GM21723 (cell line): ENCODE measurements around the gene SLC10A4.

ENCODE experiments used
- ATAC-seq: cut with Tn5 transposase; IDR thresholded peaks from one replicate; pipeline ENCODE4 v1.9.1; 2021; ENCODE audit warnings: mild to moderate bottlenecking, moderate library complexity; ENCODE audit not compliant: unreplicated experiment

The SLC10A4 gene

GRCh38 chr4:48484494-48485168 lies 1.5 kb downstream of the SLC10A4 start:
- ATAC-seq = no peak

- ATAC-seq = no peak
These were observed 6.5 kb downstream of the SLC10A4 start for GRCh38 chr4:48489683-48490011.

DNA sequence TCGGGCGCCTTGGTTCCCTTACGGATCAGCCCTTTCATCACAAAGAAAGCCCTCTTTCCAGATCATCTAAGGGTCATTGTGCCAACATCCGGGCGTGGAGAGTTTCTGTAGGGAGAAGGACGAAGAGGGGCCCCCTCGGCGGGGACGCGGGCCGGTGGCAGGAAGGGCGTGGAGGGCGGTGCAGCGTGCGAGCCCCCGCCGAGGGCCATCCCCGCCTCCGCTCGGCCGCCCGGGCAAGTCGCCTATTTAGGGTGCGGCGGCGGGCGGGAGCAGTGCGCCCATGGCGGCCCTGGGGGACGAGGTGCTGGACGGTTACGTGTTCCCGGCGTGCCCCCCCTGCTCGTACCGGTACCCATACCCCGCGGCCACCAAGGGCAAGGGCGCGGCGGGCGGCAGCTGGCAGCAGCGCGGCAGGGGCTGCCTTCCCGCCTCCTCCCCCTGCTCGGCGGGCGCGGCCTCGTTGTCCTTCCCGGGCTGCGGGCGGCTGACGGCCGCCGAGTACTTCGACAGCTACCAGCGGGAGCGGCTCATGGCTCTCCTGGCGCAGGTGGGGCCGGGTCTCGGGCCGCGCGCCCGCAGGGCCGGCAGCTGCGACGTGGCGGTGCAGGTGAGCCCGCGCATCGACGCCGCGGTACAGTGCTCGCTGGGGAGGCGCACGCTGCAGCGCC lies 7.0 kb downstream of the SLC10A4 start, which contains the start of gene ZAR1:
ZAR1 (plus strand) TSS at position 241 of the 668 bp plus-strand sequence; CDS start at position 281, 40 bp downstream.
- no peak for ATAC-seq

DNA sequence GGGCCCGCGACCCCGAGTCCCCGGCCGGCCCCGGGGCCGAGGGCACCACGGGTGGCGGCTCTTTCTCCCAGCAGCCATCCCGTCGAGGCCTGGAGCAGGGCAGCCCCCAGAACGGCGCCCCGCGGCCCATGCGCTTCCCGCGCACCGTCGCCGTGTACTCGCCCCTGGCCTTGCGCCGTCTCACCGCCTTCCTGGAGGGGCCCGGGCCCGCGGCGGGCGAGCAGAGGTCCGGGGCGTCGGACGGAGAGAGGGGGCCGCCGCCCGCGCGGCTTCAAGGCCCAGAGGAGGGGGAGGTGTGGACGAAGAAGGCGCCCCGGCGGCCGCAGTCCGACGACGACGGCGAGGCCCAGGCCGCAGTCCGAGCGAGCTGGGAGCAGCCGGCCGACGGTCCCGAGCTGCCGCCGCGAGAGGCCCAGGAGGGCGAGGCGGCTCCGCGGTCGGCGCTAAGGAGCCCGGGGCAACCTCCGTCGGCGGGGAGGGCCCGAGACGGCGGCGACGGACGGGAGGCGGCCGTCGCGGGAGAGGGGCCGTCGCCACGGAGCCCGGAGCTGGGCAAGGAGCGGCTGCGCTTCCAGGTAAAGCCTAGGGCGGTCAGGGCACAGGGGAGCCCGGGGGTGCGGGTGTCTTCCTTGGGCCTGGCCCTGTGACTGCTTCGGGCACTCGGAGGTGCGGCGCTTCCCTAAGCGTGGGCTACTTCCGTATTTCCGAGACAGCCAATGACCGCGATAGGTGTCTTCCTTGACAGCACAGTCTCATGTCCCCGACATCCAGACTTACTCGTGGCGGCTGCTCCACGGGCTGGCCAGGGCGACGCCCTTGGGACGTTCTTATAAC lies 7.8 kb downstream of the SLC10A4 start:
- ATAC-seq = no peak

GRCh38 chr4:48491514-48492176 lies 8.5 kb downstream of the SLC10A4 start:
- no peak for ATAC-seq

GRCh38 chr4:48493452-48494100 lies 10.4 kb downstream of the SLC10A4 start:
- no peak for ATAC-seq

DNA sequence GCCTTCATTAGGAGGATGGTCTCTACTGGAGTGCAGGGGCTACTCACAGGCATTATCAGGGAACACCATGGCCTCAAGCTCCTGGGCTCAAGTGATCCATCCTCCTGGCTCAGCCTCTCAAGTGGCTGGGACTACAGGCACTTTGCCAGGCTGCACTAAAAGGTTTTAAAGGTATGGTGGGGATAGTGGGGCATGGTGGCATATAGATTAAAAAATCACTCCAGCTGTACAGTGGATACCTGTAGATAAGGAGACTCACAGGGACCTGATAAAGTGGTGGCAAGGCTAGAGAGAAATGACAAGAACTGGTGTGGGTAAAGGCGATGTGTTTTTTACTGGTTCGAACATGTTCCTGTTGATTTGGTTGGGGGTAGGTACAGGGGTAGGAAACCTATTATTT lies 12.8 kb downstream of the SLC10A4 start:
- ATAC-seq = no peak

DNA sequence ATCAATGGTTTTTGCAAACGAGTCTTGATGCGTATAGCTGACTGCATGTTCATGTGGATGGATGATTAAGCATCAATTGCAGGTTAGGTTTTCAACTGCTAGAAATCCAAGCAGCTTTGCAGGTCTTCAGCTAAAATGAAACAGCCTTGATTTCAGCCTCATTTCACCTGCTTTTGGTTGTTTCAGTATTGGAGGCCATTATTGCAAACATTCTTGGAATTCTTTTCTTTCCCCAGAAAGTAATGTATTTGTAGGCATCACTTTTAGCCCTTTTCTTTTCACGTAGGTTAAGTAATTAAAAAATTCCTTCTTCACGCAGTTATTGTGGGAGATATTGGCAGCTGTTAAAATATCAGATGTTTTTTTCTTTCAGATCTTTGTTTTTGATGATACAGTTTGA lies 15.8 kb downstream of the SLC10A4 start:
- ATAC-seq = no peak

DNA sequence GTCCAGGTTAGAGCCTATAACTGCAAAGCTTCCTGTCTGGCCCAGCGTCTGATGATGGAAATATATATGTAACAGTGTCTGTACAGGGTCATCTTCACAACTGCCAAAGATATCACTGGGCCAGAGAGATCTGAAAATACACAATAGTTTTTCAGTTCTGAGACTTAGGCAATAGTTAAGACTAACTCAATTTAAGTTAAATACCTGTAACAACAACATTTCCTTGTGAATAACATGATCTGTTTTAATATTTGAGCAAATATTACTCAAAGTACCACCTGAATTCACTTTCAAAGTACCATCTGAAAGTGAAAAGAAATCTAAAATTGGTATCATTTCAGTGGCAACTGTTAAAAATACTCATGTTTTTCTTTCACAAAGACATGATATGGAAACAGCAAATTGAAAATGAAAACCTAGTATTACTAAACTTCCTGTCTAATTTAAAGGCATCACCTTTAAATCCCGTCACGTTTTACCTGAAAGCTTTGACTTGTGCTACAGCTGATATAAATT lies 16.5 kb downstream of the SLC10A4 start:
- ATAC-seq = peak; percentile 88

DNA sequence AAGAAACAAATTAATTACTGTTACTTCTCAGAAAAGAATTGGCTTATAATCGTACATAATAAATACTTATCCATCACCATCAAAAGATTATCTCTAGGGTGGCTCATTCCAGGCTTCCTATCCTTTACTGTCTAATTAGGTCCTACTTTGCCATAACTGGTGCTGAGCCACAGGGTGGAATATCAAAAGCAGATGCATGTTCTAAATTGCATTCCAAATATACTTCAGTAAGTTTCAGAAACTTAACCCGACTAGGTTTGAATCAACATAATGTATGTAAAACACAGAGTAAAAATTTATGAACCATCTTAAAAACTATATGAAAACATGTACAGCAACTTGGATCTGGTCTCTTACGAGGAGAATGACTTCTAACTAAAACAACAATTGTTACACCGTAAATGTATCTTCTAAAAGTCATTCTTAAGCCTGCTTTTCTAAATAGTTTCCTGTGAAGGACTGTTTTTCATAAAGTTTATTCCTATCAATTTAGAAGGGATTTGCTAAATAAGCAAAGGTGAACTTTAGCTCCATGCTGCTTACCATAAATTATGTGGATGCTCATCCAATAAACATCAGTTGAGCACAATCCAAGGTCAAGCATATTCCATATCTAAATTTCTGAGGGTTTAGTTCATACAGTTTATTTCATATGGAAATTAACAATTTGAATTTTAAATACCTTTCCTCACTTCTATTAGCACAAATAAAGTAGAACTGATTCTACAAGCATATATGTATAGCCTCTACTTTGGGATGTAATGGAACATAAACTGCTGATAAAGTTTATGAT lies 20.3 kb downstream of the SLC10A4 start:
- no peak for ATAC-seq

- ATAC-seq = no peak
These were observed 20.8 kb downstream of the SLC10A4 start for GRCh38 chr4:48504026-48504330.

- ATAC-seq = no peak
These were observed 21.2 kb downstream of the SLC10A4 start for GRCh38 chr4:48504352-48504751.

DNA sequence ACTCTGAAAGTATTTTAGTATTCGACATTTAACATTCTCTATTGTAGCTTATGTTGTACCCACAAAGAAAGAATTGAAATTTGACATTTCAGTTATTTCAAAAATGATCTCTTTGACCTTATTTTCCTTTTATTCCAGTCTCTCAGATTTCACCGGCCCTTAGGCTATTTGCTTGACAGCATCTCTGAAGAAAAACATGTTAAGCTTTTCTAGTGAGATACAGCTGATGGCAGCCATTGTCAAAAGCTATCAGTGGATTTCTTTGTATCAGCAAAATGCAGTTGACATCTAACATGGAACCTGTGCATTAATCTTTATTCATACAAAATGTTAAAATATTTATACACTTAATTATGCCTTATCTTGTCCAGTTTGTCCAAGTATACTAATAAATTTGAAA lies 23.6 kb downstream of the SLC10A4 start:
- no peak for ATAC-seq

GRCh38 chr4:48509543-48509942 lies 26.4 kb downstream of the SLC10A4 start:
- ATAC-seq = no peak

DNA sequence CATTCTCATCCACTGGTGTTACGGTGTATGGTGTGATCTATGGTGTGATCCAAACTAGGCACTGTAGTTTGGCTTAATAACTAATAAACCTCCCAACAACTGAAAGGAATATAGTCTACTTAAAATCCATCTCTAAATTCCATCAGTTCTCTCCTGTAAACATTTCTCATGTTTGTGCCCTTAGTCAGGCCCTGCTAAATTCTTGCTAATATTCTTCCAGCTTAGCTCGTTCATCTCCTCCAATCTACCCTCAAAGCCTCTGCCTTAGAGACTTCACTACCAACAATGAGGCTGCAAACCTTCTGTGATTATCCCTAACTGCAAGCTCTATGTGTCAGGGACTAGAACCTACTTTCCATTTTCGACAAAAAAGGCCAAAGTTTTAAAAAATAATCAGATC lies 35.0 kb downstream of the SLC10A4 start:
- ATAC-seq = no peak

DNA sequence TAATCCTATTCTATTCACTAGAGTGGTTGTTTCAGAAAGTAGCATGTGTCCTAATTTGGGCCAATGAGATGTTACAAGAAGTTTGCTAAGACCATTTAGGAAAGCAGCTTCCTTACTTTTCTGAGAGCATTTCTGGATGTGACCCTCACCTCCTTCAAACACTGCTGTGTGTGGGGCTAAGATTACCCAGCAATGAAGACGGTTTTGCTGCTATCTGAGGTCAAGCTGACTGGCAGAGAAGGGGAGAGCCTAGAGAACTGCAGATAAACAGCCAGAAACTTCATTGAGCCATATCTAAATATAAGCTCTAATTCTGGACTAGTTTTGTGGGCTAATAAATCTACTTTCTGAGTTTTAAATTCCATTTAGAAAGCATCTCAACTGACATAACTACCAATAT lies 43.3 kb downstream of the SLC10A4 start:
- ATAC-seq = no peak

DNA sequence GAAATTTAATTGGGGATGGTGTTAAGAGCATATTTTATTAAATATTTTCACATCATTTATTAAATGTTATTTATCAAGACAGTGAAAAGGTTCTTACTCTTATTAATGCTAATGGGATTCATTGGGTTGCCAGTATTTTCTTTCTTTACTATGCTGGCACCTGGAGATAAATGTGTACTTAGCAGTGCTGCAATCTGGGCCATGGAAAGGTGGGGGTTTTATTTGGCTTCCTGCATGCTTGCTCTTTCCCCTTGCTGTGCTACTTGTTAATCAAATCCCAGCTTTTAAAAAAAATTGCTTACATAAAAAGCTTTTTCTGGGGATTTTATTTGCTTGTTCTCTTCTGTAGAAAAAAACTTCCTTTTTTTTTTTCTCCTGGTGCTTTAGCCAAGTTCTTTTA lies 55.2 kb downstream of the SLC10A4 start:
- ATAC-seq = no peak
